Urinary bladder (tissue), 4 donors: Measurements from ENCODE around the gene RBM22. TPM values are rescaled to one million over a fixed set of nuclear protein-coding genes. Genes with fewer than 3 reads are reported as not detected.

Experiments
- DNase-seq: peaks from one replicate; pipeline ENCODE4 v3.0.0-alpha.2; 2015; ENCODE audit errors: extremely low spot score
- H3K27ac ChIP-seq: one replicate; pipeline ENCODE4 v1.5.1; 2013; ENCODE audit warnings: low read depth, mild to moderate bottlenecking, moderate library complexity
- H3K36me3 ChIP-seq: one replicate; pipeline ENCODE4 v1.6.1; 2013; ENCODE audit warnings: mild to moderate bottlenecking, moderate library complexity; ENCODE audit not compliant: insufficient read depth
- H3K4me1 ChIP-seq: one replicate; pipeline ENCODE4 v1.6.1; 2013; ENCODE audit warnings: mild to moderate bottlenecking, moderate library complexity; ENCODE audit not compliant: insufficient read depth
- H3K4me3 ChIP-seq: one replicate; pipeline ENCODE4 v1.5.1; 2013; ENCODE audit warnings: low read depth, low read length
- WGBS: extraction: QIAGEN DNeasy Blood & Tissue Kit; methylation state at CpG from one replicate; pipeline ENCODE4 v1.1.7; 2013; 5-methylcytosine and 5-hydroxymethylcytosine counted together
- polyA plus RNA-seq: library from polyadenylated mRNA; stranded (reverse); fragments of 200-250 nt; gene quantifications from one replicate; pipeline ENCODE4 v1.2.3, GENCODE V29; 2013
- total RNA-seq: library from RNA; depleted of rRNA; stranded (reverse); fragments of >200 nt; gene quantifications from one replicate; pipeline ENCODE4 v1.2.3, GENCODE V29; 2014
- donor health status: healthy with polysubstance abuse.
- donor health status: healthy.

RBM22 gene
- total and polyA plus RNA-seq, 2 donors: 28.3 to 31.1 TPM

DNA sequence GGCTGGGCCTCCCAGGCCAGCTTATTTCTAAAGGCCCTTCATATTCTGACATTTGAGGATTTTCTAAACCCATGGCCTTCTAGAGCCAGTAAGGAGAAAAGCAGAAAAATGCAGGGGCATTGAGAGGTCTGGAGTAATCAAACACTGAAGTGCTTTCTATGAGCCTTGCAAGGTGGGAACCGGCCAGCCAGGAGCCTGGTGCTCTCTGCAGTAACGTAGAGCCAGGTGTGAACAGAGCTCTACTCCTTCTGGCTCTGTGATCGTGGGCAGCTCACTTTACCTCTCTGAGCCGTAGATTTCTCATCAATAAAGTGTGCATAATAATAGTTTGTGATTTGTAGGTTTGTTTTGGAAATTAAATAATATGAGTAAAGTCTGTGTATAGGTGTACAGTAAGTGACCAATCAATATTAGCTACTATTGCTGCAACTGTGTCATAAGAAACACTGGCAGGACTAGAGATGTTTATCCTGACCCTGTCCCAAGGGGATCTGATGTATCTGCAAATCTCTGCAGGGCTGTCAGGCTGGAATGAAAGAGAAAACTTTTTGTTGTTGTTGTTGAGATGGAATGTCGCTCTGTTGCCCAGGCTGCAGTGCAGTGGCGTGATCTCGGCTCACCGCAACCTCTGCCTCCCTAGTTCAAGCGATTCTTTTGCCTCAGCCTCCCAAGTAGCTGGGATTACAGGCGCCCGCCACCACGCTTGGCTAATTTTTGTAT is 57.7 kb downstream of the RBM22 start:
- peaks cover 5% of the 10 kb centered on the region for H3K4me1 ChIP-seq
- DNase-seq: no peak
- peak overlapping the region; percentile 11 for H3K27ac ChIP-seq
- H3K36me3 ChIP-seq: no peaks in the 10 kb centered on the region
- WGBS: 86% methylated on average over 12 of the region's 12 CpGs
- H3K4me3 ChIP-seq: no peak overlapping the region

DNA sequence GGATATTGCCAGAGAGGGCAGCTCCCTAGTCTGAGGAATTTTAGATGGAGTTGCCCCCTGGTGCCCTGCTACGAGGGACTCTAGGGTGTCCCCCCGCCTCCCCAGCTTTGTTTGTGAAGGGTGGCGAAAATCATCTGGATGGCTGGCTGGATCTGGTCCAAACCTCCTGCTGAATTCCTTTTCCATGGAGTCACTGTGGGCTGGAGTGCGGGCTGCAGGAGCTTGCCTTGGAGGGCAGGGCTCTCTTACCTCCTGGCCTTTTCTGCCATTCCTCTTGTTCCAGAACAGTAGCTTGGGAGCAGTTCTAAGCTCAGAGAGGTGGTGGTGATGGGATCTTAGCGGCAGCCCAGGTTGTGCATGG is 58.3 kb downstream of the RBM22 start:
- DNase-seq: no peak
- no peaks in the 10 kb centered on the region for H3K36me3 ChIP-seq
- H3K4me1 ChIP-seq: peaks cover 5% of the 10 kb centered on the region
- WGBS: 21% methylated on average over 5 of the region's 5 CpGs
- no peak overlapping the region for H3K4me3 ChIP-seq
- peak overlapping the region; percentile 80 for H3K27ac ChIP-seq

DNA sequence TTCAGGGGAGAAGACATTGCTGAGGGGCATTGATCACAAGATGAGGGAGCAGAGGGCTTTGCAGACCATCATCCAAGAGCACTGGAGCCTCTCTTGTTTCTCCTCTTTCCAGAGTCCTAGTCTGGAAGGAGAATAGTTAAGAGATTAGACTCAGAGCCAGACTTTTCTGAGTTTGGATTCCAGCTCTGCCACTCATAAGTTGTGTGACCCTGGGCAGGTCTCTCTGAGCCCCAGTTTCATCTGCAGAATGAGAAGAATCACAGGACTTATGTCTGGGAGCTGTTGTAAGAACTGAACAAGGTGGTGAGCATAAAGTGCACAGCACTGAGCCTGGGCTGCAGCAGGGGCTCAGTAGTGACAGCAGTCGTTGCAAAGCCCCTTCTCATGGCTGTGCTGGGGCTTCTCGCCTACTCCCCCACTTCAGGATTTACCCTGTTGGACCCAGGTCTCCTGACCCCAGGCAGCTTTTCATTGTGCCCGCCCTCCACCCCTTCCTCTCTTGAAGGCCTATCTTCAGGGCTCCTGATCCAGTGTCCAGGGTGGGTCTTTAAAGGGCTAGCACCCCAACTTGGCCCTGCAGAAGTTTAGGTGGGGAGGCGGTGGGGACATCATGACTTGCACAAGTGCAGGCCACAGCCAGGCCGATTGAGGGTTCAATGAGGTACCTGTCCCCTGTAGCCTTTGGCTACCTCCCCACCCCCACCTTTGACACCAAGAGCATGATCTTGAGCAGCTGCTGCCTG is 58.9 kb downstream of the RBM22 start:
- WGBS: 69% methylated on average over 5 of the region's 5 CpGs
- DNase-seq: no peak

DNA sequence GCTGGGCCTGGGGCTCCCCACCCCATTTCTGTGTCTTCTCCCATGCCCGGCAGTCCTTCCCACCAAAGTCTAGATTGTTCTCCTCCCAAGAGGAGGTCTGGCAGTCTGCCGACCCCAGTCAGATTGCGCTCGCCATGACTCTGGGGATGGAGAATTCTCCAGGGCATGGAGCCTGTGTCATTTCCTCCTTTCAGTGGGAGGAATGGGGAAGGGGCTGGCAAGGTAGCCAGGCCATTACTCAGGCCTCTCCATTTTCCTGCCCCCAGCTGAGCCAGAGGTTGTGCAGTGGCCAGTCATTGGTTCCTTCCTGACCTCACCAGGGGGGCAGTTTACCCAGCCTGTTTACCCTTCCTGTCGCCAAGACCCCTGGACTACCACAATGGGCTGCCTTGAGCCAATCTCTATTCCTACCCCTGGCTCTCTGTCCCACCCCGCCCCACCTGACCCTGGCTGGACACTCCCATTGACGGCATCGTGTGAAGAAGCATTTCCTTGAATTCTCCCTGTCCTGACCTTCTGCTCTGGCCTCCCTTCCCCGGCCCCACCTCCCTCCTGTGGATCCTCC is 59.8 kb downstream of the RBM22 start:
- 51% methylated on average over 9 of the region's 9 CpGs for WGBS
- peak overlapping the region; percentile 87 for H3K27ac ChIP-seq
- H3K4me1 ChIP-seq: peaks cover 5% of the 10 kb centered on the region
- no peak overlapping the region for H3K4me3 ChIP-seq
- no peaks in the 10 kb centered on the region for H3K36me3 ChIP-seq
- no peak for DNase-seq

More for the DNA sequence above, 58.9 kb downstream of the RBM22 start:
- Histone ChIP-seq H3K4me1 (peaks cover 5% of the 10 kb centered on the region), H3K27ac (peak overlapping the region; percentile 87), H3K4me3 (no peak overlapping the region), H3K36me3 (no peaks in the 10 kb centered on the region)

Other genes with a start within 250 kb of the RBM22 start
- 27.1 TPM for gene NDST1, start 192.9 kb downstream of the RBM22 start, total RNA-seq
- gene NDST1, start 192.9 kb downstream of the RBM22 start, polyA plus RNA-seq: 37.5 TPM
- 6.8 TPM for gene SYNPO, start 60.4 kb downstream of the RBM22 start, total RNA-seq
- 47.2 TPM for gene SYNPO, start 60.4 kb downstream of the RBM22 start, polyA plus RNA-seq
- gene MYOZ3, start 39.8 kb downstream of the RBM22 start, total RNA-seq: 3.2 TPM
- 1.5 TPM for gene MYOZ3, start 39.8 kb downstream of the RBM22 start, polyA plus RNA-seq
- 95.5 TPM for gene DCTN4, start 58.0 kb upstream of the RBM22 start, total RNA-seq
- gene DCTN4, start 58.0 kb upstream of the RBM22 start, polyA plus RNA-seq: 29.4 TPM
- 10.2 TPM for gene SMIM3, start 77.7 kb upstream of the RBM22 start, total RNA-seq
- 37.1 TPM for gene SMIM3, start 77.7 kb upstream of the RBM22 start, polyA plus RNA-seq
- gene IRGM, start 145.5 kb upstream of the RBM22 start, total RNA-seq: not detected
- gene IRGM, start 145.5 kb upstream of the RBM22 start, polyA plus RNA-seq: 0.16 TPM
- gene ZNF300, start 203.9 kb upstream of the RBM22 start, total RNA-seq: 21.3 TPM
- 3.7 TPM for gene ZNF300, start 203.9 kb upstream of the RBM22 start, polyA plus RNA-seq